HepG2 (cell line): Measurements from ENCODE around the gene BACH2. TPM values are rescaled to one million over a fixed set of nuclear protein-coding genes. Genes with fewer than 3 reads are reported as not detected.

Experiments
- ATAC-seq: fragments of 200-7000 bp; cut with Tn5 transposase; 3 replicates; pipeline ENCODE4 v1.9.1; 2020; ENCODE audit warnings: mild to moderate bottlenecking, moderate library complexity
- BruUV-seq: library from RNA; stranded (reverse); fragments of 400-500 nt; replicated peaks from 2 replicates; lab custom pipeline; 2021; lab: Mats Ljungman, UMichigan
- CTCF ChIA-PET: fragments of 300-600 bp; formaldehyde crosslinking; extraction: SDS; loops from one replicate; lab custom pipeline; 2021; ENCODE audit warnings: low total read pairs, inconsistent platforms, low intra/inter-chr PET ratio; lab: Yijun Ruan, JAX
- POLR2A ChIA-PET: fragments of 350-600 bp; sonication (Branson Sonifier 250); formaldehyde crosslinking; loops from one replicate; lab custom pipeline; 2020; ENCODE audit warnings: antibody characterized with exemption, inconsistent platforms; lab: Yijun Ruan, JAX
- DNase-seq: peaks from one replicate; pipeline ENCODE4 v3.0.0-alpha.2; 2015; ENCODE audit warnings: low spot score
- FAIRE-seq: peaks from 3 replicates; lab custom pipeline; 2011; peaks lifted over from hg19 to GRCh38; lab: Jason Lieb, UNC
- H2AFZ ChIP-seq: one replicate; pipeline ENCODE4 v1.6.1; 2011; ENCODE audit warnings: low read length, inconsistent platforms
- H3K27ac ChIP-seq: fragments of 300-600 bp; 3 replicates; pipeline ENCODE4 v1.8.0; 2011; ENCODE audit warnings: mixed run types, mild to moderate bottlenecking, mixed read lengths, low read length, inconsistent platforms; ENCODE audit not compliant: insufficient read depth; ENCODE audit errors: extremely low read length
- H3K27me3 ChIP-seq, 2 experiments: fragments of 200-600 bp in 1 of 2; 2 replicates in 1 of 2; 3 replicates in 1 of 2; pipeline versions ENCODE4 v1.6.0 to v1.8.0; 2011; ENCODE audit warnings: low read length in 2 of 2, mild to moderate bottlenecking in 2 of 2, moderate library complexity in 2 of 2, inconsistent platforms in 1 of 2; ENCODE audit not compliant: insufficient read depth in 2 of 2, control insufficient read depth in 1 of 2
- H3K36me3 ChIP-seq, 2 experiments: fragments of 200-600 bp in 1 of 2; replicated peaks in 1 of 2; 2 replicates in 1 of 2; 3 replicates in 1 of 2; pipeline versions ENCODE4 v1.5.1 to v1.8.0; 2011; ENCODE audit warnings: low read length in 2 of 2, inconsistent platforms in 1 of 2; ENCODE audit not compliant: insufficient read depth in 2 of 2, control insufficient read depth in 1 of 2
- H3K4me1 ChIP-seq: 2 replicates; pipeline ENCODE4 v1.5.1; 2012; ENCODE audit warnings: low read length, inconsistent platforms; ENCODE audit not compliant: insufficient read depth
- H3K4me2 ChIP-seq: 2 replicates; pipeline ENCODE4 v1.6.0; 2011; ENCODE audit warnings: low read depth, low read length, inconsistent platforms
- H3K4me3 ChIP-seq, 3 experiments: fragments of 200-600 bp in 1 of 3; sonication (generic), shearing (Covaris generic) in 1 of 3; replicated peaks in 1 of 3; 2 replicates each; pipeline ENCODE4 v1.5.1; 2011 to 2016; ENCODE audit warnings: low read length in 3 of 3, inconsistent platforms in 2 of 3, low read depth in 2 of 3, mild to moderate bottlenecking in 2 of 3, control low read depth in 1 of 3, mixed read lengths in 1 of 3; ENCODE audit not compliant: insufficient read depth in 1 of 3
- H3K79me2 ChIP-seq: one replicate; pipeline ENCODE4 v1.6.1; 2011; ENCODE audit warnings: low read length, inconsistent platforms; ENCODE audit not compliant: insufficient read depth
- H3K9ac ChIP-seq: 2 replicates; pipeline ENCODE4 v1.6.0; 2011; ENCODE audit warnings: mild to moderate bottlenecking, low read depth, low read length, inconsistent platforms; ENCODE audit not compliant: insufficient read depth
- H3K9me3 ChIP-seq: 2 replicates; pipeline ENCODE4 v1.5.1; 2012; ENCODE audit warnings: mild to moderate bottlenecking, low read length
- H4K20me1 ChIP-seq: 2 replicates; pipeline ENCODE4 v1.6.0; 2011; ENCODE audit warnings: inconsistent platforms, mild to moderate bottlenecking, low read length, moderate library complexity; ENCODE audit not compliant: insufficient read depth
- CAMTA2 ChIP-seq: sonication (generic); formaldehyde crosslinking; IDR thresholded peaks from 2 replicates; pipeline ENCODE4 v1.4.0; 2020; ENCODE audit warnings: mild to moderate bottlenecking, missing genetic modification reagents, borderline replicate concordance
- ETV5 ChIP-seq: IDR thresholded peaks from 2 replicates; pipeline ENCODE4 v1.6.1; 2018; ENCODE audit warnings: missing biosample characterization, missing genetic modification reagents, inconsistent platforms, borderline replicate concordance
- HOXA9 ChIP-seq: sonication (generic); formaldehyde crosslinking; IDR thresholded peaks from 2 replicates; pipeline ENCODE4 v1.8.1; 2022; ENCODE audit warnings: missing genetic modification reagents, mild to moderate bottlenecking, moderate library complexity, borderline replicate concordance
- MAFF ChIP-seq: IDR thresholded peaks from 2 replicates; pipeline ENCODE4 v1.6.1; 2011; ENCODE audit warnings: low read depth, low read length, improper control_type of control experiment
- MAFK ChIP-seq, 2 experiments: IDR thresholded peaks in 1 of 2; conservative IDR thresholded peaks in 1 of 2; 2 replicates each; pipeline ENCODE4 v1.6.1; 2011; ENCODE audit warnings: improper control_type of control experiment in 2 of 2, low read length in 2 of 2
- POLR2A ChIP-seq, 2 experiments: IDR thresholded peaks; 2 replicates each; pipeline ENCODE4 v1.6.1; 2011; ENCODE audit warnings: low read depth in 2 of 2, low read length in 2 of 2, mild to moderate bottlenecking in 1 of 2, moderate library complexity in 1 of 2; ENCODE audit not compliant: insufficient read depth in 1 of 2
- ZMYM2 ChIP-seq: sonication (generic); formaldehyde crosslinking; IDR thresholded peaks from 2 replicates; pipeline ENCODE4 v1.8.0; 2022; ENCODE audit warnings: mild to moderate bottlenecking, missing genetic modification reagents
- ZNF296 ChIP-seq: sonication (generic); formaldehyde crosslinking; conservative IDR thresholded peaks from 2 replicates; pipeline ENCODE4 v1.5.0; 2020; ENCODE audit warnings: mild to moderate bottlenecking, missing genetic modification reagents
- ZSCAN20 ChIP-seq: sonication (generic); formaldehyde crosslinking; IDR thresholded peaks from 2 replicates; pipeline ENCODE4 v1.4.0; 2020; ENCODE audit warnings: missing genetic modification reagents, mild to moderate bottlenecking, borderline replicate concordance
- WGBS: methylation state at CpG from one replicate; pipeline ENCODE4 v1.1.6; 2017; ENCODE audit warnings: low lambda C conversion rate; 5-methylcytosine and 5-hydroxymethylcytosine counted together
- in situ Hi-C: cut with HindIII; loops from 2 replicates; pipeline ENCODE4 v1.10.0; 2017; ENCODE audit warnings: low pct_unique_long_range_greater_than_20kb; ENCODE audit not compliant: extremely low pct_ligation_motif_present
- intact Hi-C: fragments of 100-400 bp; cut with micrococcal nuclease; formaldehyde crosslinking; loops from one replicate; pipeline ENCODE4 v1.10.0; 2022; ENCODE audit not compliant: unreplicated experiment
- polyA plus RNA-seq, 8 experiments: library from polyadenylated mRNA; depleted of rRNA in 3 of 8; stranded (reverse) in 7 of 8; unstranded in 1 of 8; fragments of >200 nt; fragmentation: Illumina TruSeq in 4 of 8; extraction: Trizol in 4 of 8; gene quantifications; 2 replicates each; pipeline versions ENCODE4 v1.2.1 to v1.2.3, GENCODE V29; 2011 to 2016; ENCODE audit warnings: low read depth in 4 of 8, missing spikeins in 1 of 8, mixed read lengths in 1 of 8; ENCODE audit not compliant: insufficient read depth in 1 of 8
- total RNA-seq, 5 experiments: library from RNA; depleted of rRNA; stranded (reverse); fragments of >200 nt; fragmentation: Illumina TruSeq; extraction: Trizol; gene quantifications; 2 replicates each; pipeline ENCODE4 v1.2.3, GENCODE V29; 2016; ENCODE audit warnings: low read depth in 1 of 5
- TF ChIP-seq, protein P1 (sequence below): sonication (generic); formaldehyde crosslinking; IDR thresholded peaks from 2 replicates; pipeline ENCODE4 v1.5.0; 2020; ENCODE audit warnings: mild to moderate bottlenecking, low read depth, missing genetic modification reagents, borderline replicate concordance

The BACH2 gene
- total and polyA plus RNA-seq, 2 of the 13 experiments (the other 11 are each of a cell fraction or from before 2014, with no cell fraction given): 0.01 TPM; not detected in 1

DNA sequence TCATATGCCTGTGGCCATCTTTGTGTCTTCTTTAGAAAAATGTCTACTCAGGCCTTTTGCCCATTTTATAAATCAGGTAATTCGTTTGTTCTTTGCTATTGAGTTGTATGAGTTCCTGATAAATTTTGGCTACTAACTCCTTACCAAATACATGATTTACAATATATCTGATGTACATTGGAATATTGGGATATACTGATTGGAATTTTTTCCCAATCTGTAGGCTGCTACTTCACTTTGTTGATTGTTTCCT is 39.2 kb downstream of the BACH2 start:
- H3K36me3 ChIP-seq: no peaks in the 10 kb centered on the region
- no peak overlapping the region for H2AFZ ChIP-seq
- DNase-seq (no peak), ATAC-seq (no peak), FAIRE-seq (no peak)
- H3K27ac ChIP-seq: no peak overlapping the region
- WGBS: 0% methylated on average over 1 of the region's 1 CpG
- CTCF ChIA-PET: no interaction called here
- H3K79me2 ChIP-seq: no peaks in the 10 kb centered on the region
- H4K20me1 ChIP-seq: no peaks in the 10 kb centered on the region
- no peak overlapping the region for H3K4me2 ChIP-seq
- in situ Hi-C loops (no loop called here), intact Hi-C loops (no loop called here)
- POLR2A ChIA-PET: no interaction called here
- H3K4me3 ChIP-seq: no peak overlapping the region
- no peaks in the 10 kb centered on the region for H3K4me1 ChIP-seq
- no peaks in the 10 kb centered on the region for H3K9me3 ChIP-seq
- H3K27me3 ChIP-seq: no peaks in the 10 kb centered on the region
- no peak for TF ChIP-seq HOXA9 (CRISPR knock-in tag)
- peak; percentile 44 to 52; a peak in 3 of 4 replicates for TF ChIP-seq MAFK (conservative IDR thresholded peaks at IDR 0.05 in 1 of 2, IDR thresholded peaks at IDR 0.05 in 1 of 2; ENCODE audit: low read length in 2 of 2)
- TF ChIP-seq MAFF: peak; percentile 30; the same call in 1 of the 2 replicates
- TF ChIP-seq, protein P1, sequence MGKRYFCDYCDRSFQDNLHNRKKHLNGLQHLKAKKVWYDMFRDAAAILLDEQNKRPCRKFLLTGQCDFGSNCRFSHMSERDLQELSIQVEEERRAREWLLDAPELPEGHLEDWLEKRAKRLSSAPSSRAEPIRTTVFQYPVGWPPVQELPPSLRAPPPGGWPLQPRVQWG (CRISPR knock-in tag): no peak
- no peak for TF ChIP-seq ZSCAN20 (CRISPR knock-in tag)
- no peak for TF ChIP-seq ZNF296 (CRISPR knock-in tag)
- no peak for TF ChIP-seq ETV5 (CRISPR knock-in tag)
- no TSS peak for BruUV-seq
- no peak overlapping the region for H3K9ac ChIP-seq

DNA sequence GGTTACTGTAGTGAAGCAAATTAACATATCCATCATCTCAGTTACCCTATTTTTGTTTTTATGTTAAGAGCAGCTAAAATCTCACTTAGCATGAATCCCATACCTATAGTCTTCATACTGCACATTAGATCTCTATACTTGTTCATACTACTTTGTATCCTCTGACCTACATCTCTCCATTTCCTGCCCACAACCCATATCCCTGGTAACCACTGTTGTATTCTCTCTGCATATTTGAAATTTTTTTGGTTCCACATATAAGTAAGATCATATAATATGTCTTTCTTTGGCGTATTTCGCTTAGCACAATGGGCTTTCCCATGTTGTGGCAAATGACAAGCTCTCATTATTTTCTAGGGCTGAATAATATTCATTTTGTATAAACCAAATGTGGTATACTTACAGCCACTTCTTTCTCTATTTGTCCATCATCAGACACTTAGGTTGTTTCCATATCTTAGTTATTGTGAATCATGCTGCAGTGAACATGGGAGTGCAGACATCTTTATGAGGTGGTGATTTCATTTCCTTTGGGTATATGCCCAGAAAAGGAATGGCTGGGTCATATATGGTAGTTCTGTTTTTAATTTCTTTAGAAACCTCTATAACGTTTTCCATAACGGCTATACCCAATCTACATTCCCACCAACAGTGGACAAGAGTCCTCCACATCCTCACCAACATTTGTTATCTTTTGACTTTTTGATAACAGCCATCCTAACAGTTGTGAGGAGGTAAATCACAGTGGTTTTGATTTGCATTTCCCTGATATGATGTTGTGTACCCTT is 39.8 kb downstream of the BACH2 start:
- intact Hi-C loops: no loop called here
- Histone ChIP-seq H3K9me3 (no peaks in the 10 kb centered on the region), H2AFZ (no peak overlapping the region), H3K4me2 (no peak overlapping the region), H4K20me1 (no peaks in the 10 kb centered on the region), H3K9ac (no peak overlapping the region), H3K79me2 (no peaks in the 10 kb centered on the region), H3K36me3 (no peaks in the 10 kb centered on the region), H3K27ac (no peak overlapping the region), H3K4me3 (no peak overlapping the region), H3K27me3 (no peaks in the 10 kb centered on the region), H3K4me1 (no peaks in the 10 kb centered on the region)
- ATAC-seq (no peak), FAIRE-seq (no peak), DNase-seq (no peak)
- WGBS: 13% methylated on average over 4 of the region's 4 CpGs
- no TSS peak for BruUV-seq
- ChIA-PET POLR2A (no interaction called here), CTCF (no interaction called here)
- no peak for TF ChIP-seq ZMYM2
- TF ChIP-seq POLR2A (IDR thresholded peaks at IDR 0.05; ENCODE audit: insufficient read depth in 1 of 2, low read depth in 2 of 2, low read length in 2 of 2): no peak
- TF ChIP-seq CAMTA2 (CRISPR knock-in tag): no peak
- in situ Hi-C loops: no loop called here
